SW480 (cell line): ENCODE measurements around the gene MAP2.
"Not testable (repeated sequence)": the region's sequence is repeated elsewhere in the genome, so short reads cannot be mapped to it uniquely, and the experiment has no call there.

Experiments
- DNase-seq: peaks from one replicate; pipeline ENCODE4 v3.0.0-alpha.2; 2016; ENCODE audit warnings: low spot score

The MAP2 gene

DNA sequence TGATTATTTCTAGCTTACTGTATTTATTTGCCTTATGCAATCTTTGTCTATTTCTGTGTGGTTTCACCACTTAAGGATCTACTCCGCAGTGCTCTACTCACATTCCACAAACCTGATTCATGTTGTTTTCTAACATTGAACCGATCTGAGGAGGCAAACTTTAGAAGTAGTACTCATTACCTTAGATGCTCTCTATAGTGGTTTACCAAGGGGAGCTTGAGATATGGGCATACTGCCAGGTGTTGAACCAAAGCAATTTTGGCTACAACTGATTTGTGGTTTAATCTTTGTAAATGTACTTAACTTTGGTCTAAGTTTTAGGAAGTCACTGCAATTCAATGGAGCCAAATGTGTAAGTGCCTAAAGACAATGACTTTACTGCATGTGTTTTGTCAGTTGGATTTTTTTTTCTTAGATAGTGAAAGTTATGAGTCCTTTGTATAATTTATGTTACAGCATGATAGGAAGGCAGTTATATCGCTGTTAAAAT, 50.1 kb downstream of the MAP2 start:
- peak; percentile 36 for DNase-seq

DNA sequence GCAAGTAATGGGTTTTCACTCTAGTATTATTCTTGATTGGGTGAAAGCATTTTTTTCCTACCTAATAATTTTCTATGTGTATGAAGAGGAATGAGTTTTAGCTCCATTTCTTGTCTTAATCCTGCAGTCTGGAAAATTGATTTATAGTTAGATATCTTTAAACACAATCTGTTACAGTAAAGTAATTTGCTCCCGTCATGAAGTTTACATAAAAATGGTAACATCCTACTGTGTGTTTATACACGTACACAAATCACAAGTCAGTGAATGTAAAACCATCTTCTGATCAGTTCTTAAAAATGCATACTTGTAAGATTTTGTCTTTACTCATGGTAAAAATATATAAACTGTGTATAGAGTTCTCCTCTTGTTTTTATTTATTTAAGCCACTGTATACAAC, 51.1 kb downstream of the MAP2 start:
- no peak for DNase-seq

DNA sequence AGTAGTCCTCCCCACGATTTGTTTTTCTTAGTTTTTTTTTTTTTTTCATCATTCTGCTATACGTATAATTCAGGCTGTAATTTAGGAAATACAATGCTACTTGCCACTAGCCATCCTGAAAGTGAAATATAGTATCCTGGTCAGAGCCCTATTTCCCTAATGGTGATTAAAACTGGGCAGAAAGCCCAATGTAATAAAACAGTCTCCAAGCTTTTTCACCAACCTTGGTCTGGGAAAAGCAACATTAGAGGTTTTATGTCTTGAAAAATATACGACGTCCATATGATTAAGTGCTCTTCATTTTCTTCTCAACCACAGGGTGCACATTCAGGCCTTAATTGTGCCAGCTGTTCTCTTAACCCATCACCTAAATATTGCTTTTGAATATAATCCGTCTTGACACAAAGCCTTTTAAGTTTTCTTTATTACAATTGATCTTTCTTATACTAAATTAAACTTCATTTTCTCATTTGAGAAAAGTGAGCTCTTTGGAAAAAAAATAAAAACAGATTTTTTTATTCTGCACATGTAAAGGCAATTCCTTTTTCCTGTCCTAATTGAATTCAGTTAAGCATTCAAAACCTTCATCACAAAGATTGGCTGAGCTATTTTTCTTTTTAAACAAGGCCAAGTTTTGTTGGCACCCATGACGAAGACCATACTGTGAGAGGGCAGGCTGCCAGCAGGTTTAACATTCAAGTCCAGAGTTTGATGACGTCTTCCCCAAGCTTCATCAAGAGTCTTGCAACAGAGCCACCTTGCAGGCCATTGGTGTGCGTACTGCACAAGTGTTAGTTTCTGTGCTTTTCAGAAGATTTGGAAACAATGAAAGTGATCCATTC, 52.7 kb downstream of the MAP2 start:
- DNase-seq = no peak

DNA sequence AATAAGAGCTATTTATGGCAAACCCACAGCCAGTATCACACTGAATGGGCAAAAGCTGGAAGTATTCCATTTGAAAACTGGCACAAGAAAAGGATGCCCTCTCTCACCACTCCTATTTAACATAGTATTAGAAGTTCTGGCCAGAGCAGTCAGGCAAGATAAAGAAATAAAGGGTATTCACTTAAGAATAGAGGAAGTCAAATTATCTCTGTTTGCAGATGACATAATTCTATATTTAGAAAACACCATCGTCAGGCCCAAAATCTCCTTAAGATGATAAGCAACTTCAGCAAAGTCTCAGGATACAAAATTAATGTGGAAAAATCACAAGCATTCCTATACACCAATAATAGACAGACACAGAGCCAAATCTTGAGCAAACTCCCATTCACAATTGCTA, 68.4 kb downstream of the MAP2 start:
- not testable (repeated sequence) for DNase-seq

DNA sequence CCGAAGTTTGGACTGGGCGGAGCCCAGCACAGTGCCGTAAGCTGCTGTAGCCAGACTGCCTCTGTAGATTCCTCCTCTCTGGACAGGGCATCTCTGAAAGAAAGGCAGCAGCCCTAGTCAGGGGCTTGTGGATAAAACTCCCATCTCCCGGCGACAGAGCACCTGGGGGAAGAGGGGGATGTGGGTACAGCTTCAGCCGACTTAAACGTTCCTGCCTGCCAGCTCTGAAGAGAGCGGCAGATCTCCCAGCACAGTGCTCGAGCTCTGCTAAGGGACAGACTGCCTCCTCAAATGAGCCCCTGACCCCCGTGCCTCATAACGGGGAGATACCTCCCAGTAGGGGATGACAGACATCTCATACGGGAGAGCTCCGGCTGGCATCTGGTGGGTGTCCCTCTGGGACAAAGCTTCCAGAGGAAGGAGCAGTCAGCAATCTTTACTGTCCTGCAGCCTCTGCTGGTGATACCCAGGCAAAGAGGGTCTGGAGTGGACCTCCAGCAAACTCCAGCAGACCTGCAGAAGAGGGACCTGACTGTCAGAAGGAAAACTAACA, 71.3 kb downstream of the MAP2 start:
- DNase-seq = not testable (repeated sequence)

DNA sequence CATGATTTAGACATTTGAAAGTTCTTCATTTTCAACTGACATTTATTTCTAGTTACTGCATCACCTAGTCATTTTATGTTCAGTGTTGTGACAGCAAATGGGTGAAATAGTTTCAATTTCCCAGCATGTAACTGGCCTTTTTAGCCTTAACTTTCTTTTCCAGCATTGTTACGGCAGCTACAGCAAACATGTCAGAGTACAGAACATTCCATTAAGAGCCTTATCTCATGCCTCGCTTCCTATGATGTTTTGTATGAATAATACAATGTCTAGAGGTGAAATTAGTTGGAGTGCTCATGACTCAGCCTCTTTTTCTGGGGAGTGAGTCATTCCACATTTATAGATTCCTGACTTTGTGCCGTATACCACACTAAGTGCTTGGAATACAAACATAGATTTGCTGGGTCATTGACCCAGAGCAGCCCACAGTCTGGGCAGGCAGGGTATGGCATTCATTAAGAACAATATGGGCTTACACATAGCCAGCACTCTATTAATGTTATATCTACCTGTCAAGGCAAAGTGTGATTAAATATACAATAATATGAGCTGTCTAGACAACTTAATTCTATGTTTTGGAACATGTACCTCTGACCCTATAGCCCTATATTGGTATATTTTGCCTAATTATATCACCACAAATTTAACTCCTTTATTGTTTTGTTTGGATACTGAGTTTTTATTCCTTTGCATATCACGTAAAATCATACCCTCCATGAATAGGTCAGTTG, 72.2 kb downstream of the MAP2 start:
- peak; percentile 89 for DNase-seq

DNA sequence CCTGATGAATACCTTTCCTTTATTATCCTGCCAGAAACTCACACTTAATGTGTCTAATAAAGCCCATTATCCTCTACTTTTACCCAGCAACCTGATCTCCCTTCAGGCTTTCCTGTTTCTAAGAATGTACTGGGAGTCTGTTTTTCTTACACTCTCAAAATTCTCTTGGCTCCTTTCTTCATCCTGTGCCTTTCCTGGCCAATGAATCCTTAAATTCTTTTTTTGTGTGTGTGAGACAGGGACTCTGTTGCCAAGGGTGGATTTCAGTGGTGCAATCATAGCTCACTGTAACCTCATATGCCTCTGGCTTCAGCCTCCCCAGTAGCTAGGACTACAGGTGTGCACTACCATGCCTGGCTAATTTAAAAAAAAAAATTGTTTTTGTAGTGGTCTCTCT, 72.7 kb downstream of the MAP2 start:
- no peak for DNase-seq

DNA sequence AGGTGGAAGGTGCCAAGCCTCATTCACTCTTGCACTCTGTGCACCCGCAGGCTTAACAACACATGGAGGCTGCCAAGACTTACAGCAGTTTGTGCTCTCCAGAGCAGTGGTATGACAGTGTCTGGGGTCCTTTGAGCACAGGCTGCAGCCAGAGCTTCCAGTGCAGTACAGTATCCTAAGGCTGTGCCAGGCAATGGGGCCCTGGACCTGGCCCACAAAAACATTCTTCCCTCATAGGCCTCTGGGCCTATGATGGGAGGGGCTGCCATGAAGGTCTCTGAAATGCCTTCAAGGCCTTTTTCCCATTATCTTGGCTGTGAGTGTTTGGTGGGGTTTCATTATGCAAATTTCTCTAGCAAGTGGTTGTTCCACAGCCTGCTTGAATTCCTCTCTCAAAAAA, 74.8 kb downstream of the MAP2 start:
- no peak for DNase-seq

DNA sequence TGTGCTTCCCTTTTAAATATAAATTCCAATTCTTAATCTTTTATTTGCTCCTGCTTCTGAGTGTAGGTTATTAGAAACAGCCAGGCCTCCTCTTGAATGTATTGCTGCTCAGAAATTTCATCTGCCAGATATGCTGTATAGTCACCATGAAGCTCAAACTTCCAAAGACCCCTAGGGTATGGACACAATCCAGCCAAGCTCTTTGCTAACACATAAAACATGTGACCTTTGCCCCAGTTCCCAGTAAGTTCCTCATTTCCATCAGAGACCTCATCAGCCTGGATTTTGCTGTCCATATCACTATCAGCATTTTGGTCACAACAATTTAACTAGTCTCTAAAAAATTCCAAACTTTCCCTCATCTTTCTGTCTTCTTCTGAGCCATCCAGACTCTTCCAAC, 75.2 kb downstream of the MAP2 start:
- DNase-seq = no peak

DNA sequence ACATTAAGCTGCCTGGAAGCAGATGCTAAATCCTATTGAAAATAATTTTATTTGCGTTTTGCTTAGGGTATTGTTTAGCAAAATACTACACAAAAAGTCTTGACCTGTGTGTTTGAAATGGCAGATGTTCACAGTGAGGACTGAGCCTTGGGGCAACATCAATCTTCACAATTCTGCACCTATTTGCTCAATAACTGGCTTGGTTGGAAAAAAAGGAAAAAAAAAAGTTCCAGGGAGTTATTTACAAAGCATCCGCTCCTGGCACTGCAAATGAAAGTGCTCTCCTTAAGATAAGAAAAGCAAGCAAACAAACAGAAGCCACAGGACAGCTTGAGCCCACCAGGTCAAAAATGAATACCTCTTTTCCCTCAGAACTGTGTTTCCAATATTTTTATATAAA, 77.7 kb downstream of the MAP2 start:
- DNase-seq = no peak

DNA sequence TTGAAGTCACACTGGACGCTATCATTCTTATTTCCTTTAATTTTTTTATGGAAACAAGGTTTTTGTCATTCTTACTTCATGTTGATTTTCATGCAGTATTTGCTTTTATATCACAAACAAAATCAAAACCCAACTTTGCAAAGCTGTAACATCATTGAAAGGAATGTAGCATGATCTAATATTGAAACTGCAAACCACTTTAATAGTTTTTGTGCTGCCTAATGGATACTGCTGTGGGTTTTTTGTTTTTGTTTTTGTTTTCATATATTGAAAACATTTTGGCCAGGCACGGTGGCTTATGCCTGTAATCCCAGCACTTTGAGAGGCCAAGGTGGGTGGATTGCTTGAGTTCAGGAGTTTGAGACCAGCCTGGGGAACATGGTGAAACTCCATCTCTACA, 81.6 kb downstream of the MAP2 start:
- DNase-seq = no peak

DNA sequence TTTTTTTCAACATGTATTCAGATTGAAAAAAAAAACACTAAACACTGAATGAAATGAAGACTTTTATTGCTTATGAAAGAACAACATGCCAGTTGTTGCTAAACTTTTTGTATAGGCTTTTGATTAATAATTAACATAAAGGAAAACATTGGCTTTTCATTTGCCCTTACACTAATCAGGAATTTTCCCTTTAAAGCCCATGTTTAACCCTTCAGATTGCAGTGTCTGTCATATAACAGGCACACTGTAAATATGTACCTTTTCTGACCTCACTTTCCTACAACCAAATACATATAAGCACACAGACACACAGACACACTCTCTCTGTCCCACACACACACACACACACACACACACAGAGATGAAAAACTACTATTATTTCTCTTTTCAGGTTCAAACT, 84.4 kb downstream of the MAP2 start:
- no peak for DNase-seq

DNA sequence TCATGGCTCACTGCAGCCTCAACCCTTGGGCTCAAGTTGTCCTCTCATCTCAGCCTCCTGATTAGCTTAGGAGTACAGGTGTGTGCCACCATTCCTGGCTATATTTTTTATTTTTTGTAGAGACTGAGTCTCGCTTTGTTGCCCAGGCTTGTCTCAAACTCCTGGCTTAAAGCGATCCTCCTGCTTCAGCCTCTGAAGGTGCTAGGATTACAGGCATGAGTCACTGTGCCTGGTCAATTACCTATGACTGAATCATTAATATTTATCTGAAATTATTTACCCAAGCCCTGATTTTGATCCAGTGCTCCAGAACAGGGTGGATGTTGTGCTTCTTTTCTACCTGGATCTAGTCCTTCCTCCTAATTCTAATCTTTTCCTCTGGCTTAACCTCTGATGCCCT, 87.8 kb downstream of the MAP2 start:
- DNase-seq = no peak

DNA sequence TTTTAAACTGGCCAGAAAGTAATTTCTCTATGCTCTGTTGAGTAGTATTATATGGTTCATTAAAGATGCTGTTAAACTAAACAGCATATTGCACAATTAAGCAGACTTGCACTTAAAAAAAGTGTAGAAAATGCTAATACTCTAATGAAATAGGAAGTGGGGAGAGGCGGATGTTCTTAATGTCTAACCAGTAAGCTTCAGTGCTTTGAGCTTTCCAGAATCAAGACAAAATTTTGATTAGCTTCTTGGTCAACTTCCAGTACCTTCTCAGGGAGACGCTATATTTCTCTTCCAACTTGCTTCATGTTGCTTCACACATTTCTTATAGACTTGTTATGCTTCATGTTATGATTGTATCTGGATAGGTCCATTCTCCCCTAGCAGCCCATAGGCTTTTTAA, 89.1 kb downstream of the MAP2 start:
- DNase-seq = no peak

DNA sequence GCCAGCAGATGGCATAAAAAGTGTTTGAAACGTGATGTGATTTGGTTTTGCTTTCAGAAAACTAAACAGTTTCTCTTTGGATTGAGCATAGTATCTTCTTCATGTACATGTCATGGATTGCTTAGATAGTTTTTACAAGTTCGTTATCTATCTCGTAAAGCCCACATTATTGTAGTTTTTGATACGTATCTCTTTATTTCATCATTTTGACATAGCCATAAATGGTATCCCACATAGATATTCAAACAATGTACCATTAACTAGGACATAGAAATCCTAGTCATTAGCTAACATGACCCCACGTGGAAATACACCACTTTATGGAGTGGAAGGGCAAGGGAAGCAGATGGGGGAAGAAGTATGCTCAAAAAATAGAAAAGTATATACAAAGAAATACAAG, 93.6 kb downstream of the MAP2 start:
- no peak for DNase-seq

DNA sequence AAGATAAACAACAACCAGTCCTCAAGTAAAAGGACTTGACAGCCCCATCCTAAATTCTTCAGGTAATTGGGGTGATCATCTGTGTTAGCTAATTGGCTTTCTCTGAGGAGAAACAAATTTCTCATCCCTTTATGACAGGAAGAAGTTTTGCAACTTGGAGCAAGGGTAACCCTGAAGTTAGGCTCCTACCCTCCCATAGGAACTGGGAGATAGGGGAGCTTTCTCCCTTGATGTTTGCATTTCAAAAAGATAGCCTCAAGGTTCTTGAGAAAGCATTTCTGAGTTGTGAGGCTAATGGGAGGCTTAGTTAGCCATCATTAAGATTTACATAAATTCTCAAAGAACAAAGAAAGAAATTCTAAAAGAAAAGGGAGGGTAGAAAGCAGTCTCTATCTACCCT, 95.4 kb downstream of the MAP2 start:
- DNase-seq = no peak

DNA sequence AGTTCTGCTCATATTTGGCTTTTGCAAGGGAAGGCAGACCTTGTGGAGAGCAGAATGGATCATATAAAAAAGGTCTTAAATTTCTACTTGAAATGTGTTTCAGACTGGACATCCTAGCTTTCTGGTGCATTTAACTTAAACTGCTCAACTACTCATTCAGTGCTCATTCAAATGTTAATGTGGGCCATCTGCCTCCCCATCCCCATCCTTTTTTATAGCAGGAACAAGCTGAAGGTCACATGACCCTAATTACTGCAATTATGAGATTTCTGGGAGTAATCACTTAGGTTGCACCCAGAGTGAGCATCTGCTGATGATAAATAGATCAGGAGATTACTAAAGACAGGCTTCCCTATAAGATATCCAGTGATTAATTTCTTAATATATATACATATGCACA, 96.1 kb downstream of the MAP2 start:
- no peak for DNase-seq

DNA sequence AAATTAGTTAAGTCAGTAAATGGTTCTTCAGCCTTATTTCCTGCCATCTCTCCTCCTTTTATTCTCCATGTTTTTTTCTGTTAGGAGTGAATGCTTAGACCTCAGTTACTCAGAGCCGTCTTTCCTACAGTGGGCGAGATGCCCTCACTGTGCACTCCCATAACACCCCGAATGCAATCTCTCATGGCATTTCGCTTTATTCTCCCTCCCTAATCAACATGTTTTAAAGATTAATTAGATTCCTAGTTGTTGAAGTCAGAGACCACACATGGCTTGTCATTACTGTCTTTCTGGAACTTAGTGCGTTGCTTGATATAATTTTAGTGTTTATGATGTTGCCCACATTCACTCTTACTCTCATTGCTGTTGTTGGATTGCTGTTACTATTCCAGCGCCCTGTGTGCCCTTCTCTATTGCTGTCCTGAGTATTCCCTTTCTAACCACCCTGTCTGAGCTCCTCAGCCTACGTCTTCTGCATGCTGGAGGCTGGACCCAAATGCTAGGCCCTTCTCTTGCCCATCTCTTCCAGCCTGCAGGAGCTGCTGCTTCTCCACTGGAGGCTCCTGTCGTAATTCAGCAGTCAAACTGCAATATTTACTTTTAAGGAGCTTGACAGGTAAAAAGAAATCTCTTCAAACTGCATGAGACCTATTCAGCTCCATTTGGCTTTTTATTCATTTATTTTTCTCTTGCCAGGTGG, 99.3 kb downstream of the MAP2 start:
- no peak for DNase-seq

DNA sequence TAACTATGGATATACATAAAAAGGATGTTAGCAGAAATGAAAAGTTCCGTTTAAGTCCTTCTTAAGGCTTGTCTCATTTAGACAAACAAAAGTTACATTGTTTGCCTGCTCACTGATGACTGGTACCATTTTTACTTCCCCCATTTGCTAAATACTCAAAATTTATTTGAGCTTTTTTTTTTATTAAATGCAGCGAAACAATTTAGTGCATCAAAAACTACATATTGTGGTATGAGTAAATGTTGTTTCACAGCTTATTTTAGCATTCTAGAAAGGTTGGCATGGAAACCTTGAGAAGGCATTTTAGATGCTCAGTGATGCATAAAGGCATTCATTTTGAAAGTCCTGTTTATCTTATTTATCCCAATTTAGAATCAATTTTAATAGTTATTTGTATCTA, 100.0 kb downstream of the MAP2 start:
- no peak for DNase-seq

DNA sequence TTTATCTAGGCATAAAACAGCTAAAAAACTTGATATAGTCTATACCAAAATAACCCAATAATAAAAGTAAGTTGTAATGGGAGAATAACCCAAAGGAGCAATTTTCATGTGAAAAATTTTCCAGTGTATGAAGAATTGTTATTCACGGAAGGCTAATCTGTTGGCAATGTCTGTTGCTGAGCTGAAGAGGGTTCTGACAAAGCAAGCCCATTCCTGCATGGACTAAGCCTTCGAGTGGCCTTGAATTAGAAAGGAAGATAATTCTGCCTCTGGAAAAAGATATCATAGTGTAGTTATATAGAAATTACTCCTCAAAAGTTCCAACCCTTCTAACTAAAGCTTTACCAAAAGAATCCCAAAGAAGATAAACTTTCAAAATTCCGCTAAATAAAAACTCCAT, 101.5 kb downstream of the MAP2 start:
- no peak for DNase-seq

DNA sequence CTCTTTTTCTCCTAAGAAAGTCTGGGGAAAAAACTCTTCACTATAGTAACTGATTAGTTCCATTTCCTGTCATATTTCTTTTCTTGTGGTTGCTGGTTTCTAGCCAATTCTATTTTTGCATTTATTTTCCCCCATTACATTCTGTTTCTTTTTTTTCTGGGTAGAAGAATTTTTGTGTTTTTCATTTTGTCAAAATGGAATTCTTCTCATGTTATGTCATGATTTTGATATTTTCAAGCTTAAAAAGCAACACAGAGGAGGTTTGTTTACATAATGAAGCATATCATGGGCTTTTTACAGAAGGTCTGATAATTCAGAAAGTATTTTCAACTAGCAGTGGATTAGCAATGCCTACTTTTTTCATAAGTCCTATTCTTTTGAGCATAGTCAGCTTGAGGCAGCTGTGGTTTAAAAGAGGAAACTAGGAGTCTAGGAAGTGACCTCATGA, 102.0 kb downstream of the MAP2 start:
- DNase-seq = no peak

DNA sequence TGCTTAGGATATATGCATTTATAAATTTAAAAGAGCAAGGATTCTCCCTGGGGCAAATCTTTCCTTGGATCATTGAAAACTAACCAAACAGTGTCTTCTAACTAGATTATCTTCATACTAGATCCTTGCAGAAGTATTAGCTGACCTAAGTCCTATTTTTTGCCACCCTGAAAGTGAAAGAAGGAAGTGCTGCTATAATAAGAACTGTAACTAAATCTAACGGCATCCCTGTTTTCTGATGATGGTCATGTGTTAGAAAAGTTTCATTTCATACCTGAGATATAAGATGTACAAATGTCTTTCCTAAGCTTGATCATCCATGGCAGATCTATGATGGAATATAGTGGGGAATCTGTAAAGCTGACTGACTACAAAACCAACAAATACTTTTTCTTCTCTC, 102.7 kb downstream of the MAP2 start:
- DNase-seq = no peak

DNA sequence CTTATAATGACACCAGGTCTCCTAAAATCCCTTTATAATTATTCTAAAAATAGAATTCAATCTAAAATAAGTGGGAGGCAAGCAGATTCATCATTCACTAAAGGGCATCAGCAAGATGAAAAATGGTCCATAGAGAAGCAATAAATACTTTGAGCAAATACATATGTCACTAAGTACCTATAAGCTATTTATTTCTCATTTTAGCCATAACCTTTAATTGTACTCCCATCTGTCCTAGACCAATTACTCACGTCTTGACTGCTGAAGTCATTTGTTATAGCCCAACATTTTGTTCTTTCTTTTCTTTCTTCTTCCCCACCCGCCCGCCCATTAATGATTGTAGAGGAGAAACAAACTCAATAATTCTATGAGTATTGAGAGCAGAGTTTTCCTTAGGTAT, 105.7 kb downstream of the MAP2 start:
- no peak for DNase-seq
